SHP77 treated with DMSO at 0.1 percent for 48 hours (cell line): ENCODE data around the gene ACTA1.
"Not testable (repeated sequence)": the region's sequence is repeated elsewhere in the genome, so short reads cannot be mapped to it uniquely, and the experiment has no call there.

ENCODE experiments used
- DNase-seq: peaks from one replicate; lab custom pipeline; 2025; lab: John Stamatoyannopoulos, UW

ACTA1 gene

GRCh38 chr1:229434005-229434640, at the start of gene ACTA1:
Gene ACTA1 (minus strand): TSS chr1:229434094. CDS start chr1:229433115, 979 bp downstream.
- DNase-seq: no peak

- DNase-seq: no peak
These were observed 48.6 kb upstream of the ACTA1 start for GRCh38 chr1:229482511-229482910.

DNA sequence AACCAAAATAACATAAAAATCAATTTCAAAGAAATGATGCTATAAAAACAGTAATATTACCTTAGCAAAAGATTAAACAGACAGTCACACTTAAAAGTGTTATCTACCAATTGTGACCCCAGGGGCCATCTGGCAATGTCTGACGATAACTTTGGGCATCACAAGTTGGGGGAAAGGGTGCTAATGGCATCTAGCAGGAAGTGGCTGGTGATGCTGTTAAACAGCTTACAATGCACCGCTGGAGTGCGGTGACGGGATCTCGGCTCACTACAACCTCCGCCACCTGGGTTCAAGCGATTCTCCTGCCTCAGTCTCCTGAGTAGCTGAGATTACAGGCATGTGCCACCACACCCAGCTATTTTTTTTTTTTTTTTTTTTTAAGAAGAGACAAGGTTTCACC, 46.6 kb upstream of the ACTA1 start:
- DNase-seq: no peak

- DNase-seq: no peak
These were observed 45.9 kb upstream of the ACTA1 start for GRCh38 chr1:229479660-229480399.

- no peak for DNase-seq
These were observed 45.0 kb upstream of the ACTA1 start for GRCh38 chr1:229478852-229479251.

- not testable (repeated sequence) for DNase-seq
These were observed 42.0 kb upstream of the ACTA1 start for GRCh38 chr1:229475859-229476258.

DNA sequence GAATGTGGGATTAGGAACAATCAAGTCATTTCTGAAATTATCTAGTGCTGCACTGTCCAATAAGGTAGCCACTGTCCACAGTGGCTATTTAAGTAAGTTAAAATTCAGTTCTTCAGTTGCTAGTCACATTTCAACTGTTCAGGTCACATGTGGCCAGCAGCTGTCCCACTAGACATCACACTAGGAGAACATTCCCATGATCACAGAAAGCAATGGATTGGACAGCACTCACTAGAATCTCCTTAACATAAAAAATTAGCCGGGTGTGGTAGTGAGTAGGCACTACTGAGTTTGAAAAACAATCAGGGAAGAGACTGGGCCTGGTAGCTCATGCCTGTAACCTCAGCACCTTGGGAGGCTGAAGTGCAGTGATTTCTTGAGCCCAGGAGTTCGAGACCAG, 40.6 kb upstream of the ACTA1 start:
- DNase-seq: no peak

- DNase-seq: no peak
These were observed 37.3 kb upstream of the ACTA1 start for GRCh38 chr1:229471175-229471574.

DNA sequence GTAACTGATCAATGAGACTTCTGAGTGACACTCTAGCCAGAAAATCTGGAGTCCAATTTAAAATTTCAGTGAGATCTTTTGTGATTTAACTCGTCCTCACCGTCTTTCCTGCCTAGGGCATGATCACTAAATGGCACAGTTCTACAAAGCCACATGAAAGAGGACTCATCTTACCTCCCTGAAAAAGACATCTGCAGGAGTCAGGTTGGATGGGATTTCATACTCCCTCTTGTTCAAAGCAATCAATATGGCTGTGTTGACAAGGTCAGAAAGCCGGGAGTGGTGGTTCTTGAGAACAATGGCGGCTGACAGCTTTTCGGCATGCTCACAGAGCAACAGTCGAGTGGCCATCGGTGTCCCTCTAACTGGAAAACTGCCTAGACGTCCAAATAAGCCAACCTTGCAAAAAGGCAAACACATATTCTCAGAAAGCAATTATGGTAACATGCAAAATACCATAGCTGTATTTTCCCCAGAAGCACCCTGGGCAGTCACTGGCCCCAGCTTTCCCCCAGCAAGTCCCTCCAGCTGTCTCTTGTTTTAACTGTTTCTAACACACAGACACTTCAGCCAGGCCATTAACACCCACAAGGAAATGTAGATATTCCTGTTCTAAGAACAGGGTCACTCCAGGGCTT, 36.6 kb upstream of the ACTA1 start:
- no peak for DNase-seq

DNA sequence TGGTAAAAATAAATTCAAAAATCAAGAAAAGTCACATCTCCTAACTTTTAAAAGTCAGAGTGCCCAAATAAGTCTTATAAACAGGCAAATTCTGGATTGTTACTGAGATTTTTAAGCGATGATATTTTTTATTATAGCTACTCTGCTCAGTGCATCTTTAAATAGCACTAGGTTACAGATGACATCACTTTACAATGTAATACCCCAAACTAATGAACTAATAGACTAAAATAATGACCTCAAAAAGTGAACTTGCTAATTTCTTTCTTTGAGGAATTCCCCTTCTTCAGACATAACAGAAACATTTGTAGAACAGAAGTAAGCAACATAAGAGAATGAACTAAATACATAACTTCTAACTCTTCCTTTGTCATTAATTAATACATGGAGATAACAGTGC, 33.0 kb upstream of the ACTA1 start:
- no peak for DNase-seq

GRCh38 chr1:229464672-229465071, 30.8 kb upstream of the ACTA1 start:
- no peak for DNase-seq

GRCh38 chr1:229461032-229461668, 27.3 kb upstream of the ACTA1 start:
- no peak for DNase-seq

DNA sequence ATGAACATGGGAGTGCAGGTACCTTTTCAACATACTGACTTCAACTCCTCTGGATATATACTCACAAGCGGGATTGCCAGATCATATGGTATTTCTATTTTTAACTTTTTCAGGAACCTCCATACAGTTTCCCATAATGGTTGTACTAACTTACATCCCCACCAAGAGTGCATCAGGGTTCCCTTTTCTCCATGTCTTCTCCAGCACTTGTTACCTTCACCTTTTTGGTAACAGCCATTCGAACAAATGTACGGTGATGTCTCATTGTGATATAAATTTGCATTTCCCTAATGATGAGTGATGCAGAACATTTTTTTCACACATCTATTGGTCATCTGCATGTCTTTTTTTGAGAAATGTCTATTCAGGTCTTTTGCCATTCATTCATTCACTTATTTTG, 25.9 kb upstream of the ACTA1 start:
- no peak for DNase-seq

- DNase-seq: no peak
These were observed 23.5 kb upstream of the ACTA1 start for GRCh38 chr1:229457436-229457835.

DNA sequence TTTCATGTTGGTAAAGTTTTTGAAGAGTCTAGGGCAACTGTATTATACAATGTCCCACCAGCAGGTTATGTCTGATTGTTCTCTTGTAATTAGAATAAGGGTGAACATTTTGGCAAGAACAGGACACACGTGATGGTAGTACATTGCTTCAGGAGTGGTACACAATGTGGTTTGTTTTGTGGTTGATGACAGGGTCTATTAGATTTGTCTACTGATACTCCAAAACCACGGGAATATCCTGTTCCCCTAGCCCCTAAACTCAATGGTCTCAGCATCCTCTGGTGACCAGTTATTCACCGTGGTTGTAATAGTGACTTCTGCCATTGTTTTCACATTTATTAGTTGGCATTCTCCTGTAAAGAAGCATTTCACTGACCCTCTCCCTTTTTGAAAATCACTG, 22.1 kb upstream of the ACTA1 start:
- DNase-seq: no peak

- no peak for DNase-seq
These were observed 20.2 kb upstream of the ACTA1 start for GRCh38 chr1:229454056-229454455.

- DNase-seq: no peak
These were observed 19.3 kb upstream of the ACTA1 start for GRCh38 chr1:229452956-229453801.

DNA sequence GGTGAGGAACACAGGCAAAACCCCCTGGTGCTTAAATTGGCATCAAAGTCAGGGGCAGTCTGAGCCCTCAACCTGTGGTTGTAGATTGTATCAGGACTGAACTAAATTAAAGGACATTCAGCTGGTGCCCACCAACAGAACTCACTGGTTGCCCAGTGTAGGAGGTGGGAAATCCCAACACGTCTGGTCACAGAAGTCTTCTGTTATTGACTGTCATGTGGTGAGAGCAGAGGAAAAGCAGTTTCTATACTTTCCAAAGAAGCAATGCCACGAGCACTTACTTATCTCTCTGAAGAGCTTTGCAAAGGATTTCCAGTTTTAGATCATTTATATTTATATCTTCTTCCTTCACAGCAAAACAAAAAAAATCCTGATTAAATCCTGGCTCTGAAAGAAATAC, 15.0 kb upstream of the ACTA1 start:
- DNase-seq: no peak

- no peak for DNase-seq
These were observed 14.5 kb upstream of the ACTA1 start for GRCh38 chr1:229448354-229448753.

DNA sequence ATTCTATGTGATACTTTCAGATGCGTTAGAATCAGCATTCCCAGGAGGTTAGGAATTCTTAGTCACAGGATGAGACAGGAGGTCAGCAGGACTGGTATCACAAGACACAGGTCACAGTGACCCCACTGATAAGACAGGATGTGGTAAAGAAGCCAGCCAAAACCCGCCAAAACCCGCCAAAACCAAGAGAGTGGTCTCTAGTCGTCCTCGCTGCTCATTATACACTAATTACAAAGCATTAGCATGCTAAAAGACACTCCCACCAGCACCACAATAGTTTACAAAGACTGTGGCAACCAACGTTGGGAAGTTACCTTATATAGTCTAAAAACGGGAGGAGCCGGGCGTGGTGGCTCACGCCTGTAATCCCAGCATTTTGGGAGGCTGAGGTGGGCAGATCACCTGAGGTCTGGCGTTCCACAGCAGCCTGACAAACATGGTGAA, 13.9 kb upstream of the ACTA1 start:
- DNase-seq: no peak

- no peak for DNase-seq
These were observed 11.9 kb upstream of the ACTA1 start for GRCh38 chr1:229445828-229446227.
